Activated CD4-positive, alpha-beta T cell treated with anti-CD3 and anti-CD28 coated beads, Interleukin-2, amount 10 ng/mL, durations not matched to agents 24 days and 14 days (primary cell): Measurements from ENCODE around the gene FNDC4. TPM values are rescaled to one million over a fixed set of nuclear protein-coding genes. Genes with fewer than 3 reads are reported as not detected.
"Not testable (repeated sequence)": the region's sequence is repeated elsewhere in the genome, so short reads cannot be mapped to it uniquely, and the experiment has no call there.

Experiments
- DNase-seq: peaks from one replicate; pipeline ENCODE4 v3.0.0; 2022
- H3K27ac Mint-ChIP-seq: one replicate; pipeline ENCODE4 v1.8.0; 2022; ENCODE audit warnings: mild to moderate bottlenecking, mixed read lengths
- H3K27me3 Mint-ChIP-seq: one replicate; pipeline ENCODE4 v1.8.0; 2022; ENCODE audit warnings: mixed read lengths
- H3K36me3 Mint-ChIP-seq: one replicate; pipeline ENCODE4 v1.8.0; 2022; ENCODE audit warnings: low read depth, mild to moderate bottlenecking, mixed read lengths
- H3K4me1 Mint-ChIP-seq: one replicate; pipeline ENCODE4 v1.8.0; 2021; ENCODE audit warnings: mixed read lengths
- H3K4me3 Mint-ChIP-seq: one replicate; pipeline ENCODE4 v1.8.0; 2022; ENCODE audit warnings: mild to moderate bottlenecking, moderate library complexity, mixed read lengths
- H3K9me3 Mint-ChIP-seq: one replicate; pipeline ENCODE4 v1.8.0; 2021; ENCODE audit warnings: mixed read lengths
- intact Hi-C: fragments of 100-400 bp; cut with micrococcal nuclease; formaldehyde crosslinking; loops from one replicate; pipeline ENCODE4 v1.15.1; 2023
- total RNA-seq: library from RNA; stranded (reverse); gene quantifications from 2 replicates; pipeline ENCODE4 v1.2.3, GENCODE V29; 2022

FNDC4 gene, protein sequence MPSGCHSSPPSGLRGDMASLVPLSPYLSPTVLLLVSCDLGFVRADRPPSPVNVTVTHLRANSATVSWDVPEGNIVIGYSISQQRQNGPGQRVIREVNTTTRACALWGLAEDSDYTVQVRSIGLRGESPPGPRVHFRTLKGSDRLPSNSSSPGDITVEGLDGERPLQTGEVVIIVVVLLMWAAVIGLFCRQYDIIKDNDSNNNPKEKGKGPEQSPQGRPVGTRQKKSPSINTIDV
- not detected in 2 replicates for total RNA-seq

DNA sequence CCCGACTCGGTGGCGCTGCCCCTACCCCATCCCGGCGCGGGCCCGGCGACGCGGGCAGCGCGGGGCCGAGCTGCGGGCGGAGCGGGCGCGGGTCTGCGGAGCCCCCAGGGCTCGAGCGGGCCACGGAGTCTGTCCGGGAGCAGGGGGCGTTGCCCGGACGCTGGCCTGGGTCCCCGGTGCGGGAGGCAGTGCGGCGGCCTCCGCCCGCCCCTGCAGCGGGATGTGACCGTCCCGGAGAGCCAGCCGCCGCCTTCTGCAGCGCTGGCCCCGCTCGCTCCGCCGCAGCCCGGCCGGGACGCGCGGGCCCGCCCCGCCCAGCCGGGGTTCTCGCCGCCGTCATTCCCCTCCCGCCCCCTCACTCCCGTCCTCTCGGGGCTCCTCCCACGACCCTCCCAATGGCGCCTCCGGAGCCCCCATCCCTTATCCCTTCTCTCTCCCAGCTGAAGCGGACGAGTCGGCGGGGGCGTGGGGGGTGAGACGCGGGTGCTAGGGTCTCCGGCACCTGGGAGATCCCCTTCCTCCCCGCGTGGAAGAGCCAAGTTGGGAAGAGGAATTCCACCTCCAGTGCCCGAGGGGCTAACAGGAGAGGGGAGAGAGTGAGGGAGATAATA is at the start of gene FNDC4:
Gene FNDC4, minus strand, starts transcription at position 257 of the 611 bp plus-strand sequence. CDS start 521 bp downstream, outside the sequence.
- H3K9me3 Mint-ChIP-seq, result no peaks in the 10 kb centered on the region
- peak within 1 kb of the TSS; percentile 81 for H3K4me3 Mint-ChIP-seq
- H3K27me3 Mint-ChIP-seq, result peaks cover 56% of the 10 kb centered on the region
- peaks cover 12% of the 10 kb centered on the region for H3K4me1 Mint-ChIP-seq
- no peak within 1 kb of the TSS for H3K27ac Mint-ChIP-seq
- peak; percentile 79 for DNase-seq
- intact Hi-C loops, result loop anchor here (10.0 kb wide), 1 partner anchor 170 kb away; the partner anchor contains the start of genes SLC4A1AP and SUPT7L
- H3K36me3 Mint-ChIP-seq, result no peaks in the 10 kb centered on the region

DNA sequence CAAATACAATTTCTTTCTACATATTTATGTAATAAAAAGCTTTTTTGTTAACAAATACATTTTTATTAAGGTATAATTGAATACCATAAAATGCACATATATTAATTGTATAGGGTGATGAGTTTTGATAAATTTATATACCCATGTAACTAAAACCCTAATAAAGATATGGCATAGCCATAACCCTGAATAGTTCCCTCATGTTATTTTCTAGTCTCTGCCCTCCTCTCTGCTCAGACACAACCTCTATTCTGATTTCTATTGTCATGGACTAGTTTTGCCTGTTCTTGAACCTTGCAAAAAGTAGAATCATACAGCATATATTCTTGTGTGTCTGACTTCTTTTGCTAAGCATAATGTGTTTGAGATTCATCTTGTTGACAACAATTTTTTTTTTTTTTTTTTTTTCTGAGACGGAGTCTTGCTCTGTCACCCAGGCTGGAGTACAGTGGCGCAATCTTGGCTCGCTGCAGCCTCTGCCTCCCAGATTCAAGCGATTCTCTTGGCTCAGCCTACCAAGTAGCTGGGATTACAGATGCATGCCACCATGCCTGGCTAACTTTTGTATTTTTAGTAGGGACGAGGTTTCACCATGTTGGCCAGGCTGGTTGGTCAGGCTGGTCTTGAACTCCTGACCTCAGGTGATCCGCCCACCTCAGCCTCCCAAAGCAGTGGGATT is 49.3 kb upstream of the FNDC4 start:
- Mint-ChIP-seq H3K36me3 (no peaks in the 10 kb centered on the region), H3K27me3 (no peaks in the 10 kb centered on the region), H3K4me3 (no peak overlapping the region), H3K9me3 (no peaks in the 10 kb centered on the region), H3K27ac (no peak overlapping the region), H3K4me1 (no peaks in the 10 kb centered on the region)
- no peak for DNase-seq
- intact Hi-C loops, result no loop called here

DNA sequence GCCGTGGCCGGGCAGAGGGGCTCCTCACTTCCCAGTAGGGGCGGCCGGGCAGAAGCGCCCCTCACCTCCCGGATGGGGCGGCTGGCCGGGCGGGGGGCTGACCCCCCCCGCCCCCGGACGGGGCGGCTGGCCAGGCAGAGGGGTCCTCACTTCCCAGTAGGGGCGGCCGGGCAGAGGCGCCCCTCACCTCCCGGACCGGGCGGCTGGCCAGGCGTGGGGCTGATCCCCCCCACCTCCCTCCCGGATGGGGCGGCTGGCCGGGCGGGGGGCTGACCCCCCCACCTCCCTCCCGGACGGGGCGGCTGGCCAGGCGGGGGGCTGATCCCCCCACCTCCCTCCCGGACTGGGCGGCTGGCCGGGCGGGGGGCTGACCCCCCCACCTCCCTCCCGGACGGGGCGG is 44.6 kb upstream of the FNDC4 start:
- H3K9me3 Mint-ChIP-seq, DNase-seq, H3K4me1 Mint-ChIP-seq, H3K27ac Mint-ChIP-seq, H3K36me3 Mint-ChIP-seq, H3K27me3 Mint-ChIP-seq, H3K4me3 Mint-ChIP-seq, intact Hi-C loops: not testable (repeated sequence)

DNA sequence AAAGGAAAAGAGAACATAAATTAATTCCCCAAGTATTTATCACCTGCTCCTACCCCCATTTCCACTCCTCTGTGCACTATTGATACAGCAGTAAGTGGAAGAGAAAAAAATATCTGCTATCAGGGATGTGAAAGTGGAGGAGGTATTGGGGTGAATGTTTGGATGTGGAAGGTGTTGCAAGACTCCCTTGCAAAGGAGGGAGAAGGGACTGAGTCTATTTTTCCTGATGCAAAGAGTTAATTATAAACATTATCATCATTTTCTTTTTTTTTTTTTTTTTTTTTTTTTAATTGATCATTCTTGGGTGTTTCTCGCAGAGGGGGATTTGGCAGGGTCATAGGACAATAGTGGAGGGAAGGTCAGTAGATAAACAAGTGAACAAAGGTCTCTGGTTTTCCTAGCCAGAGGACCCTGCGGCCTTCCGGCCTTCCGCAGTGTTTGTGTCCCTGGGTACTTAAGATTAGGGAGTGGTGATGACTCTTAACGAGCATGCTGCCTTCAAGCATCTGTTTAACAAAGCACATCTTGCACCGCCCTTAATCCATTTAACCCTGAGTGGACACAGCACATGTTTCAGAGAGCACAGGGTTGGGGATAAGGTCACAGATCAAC is 43.9 kb upstream of the FNDC4 start:
- H3K27ac Mint-ChIP-seq, H3K27me3 Mint-ChIP-seq, DNase-seq, H3K4me3 Mint-ChIP-seq, H3K4me1 Mint-ChIP-seq, H3K36me3 Mint-ChIP-seq, intact Hi-C loops, H3K9me3 Mint-ChIP-seq: not testable (repeated sequence)

GRCh38 chr2:27537287-27537686 is 42.3 kb upstream of the FNDC4 start:
- H3K4me3 Mint-ChIP-seq, result no peak overlapping the region
- no peaks in the 10 kb centered on the region for H3K36me3 Mint-ChIP-seq
- no peaks in the 10 kb centered on the region for H3K9me3 Mint-ChIP-seq
- no peak overlapping the region for H3K27ac Mint-ChIP-seq
- peaks cover 7% of the 10 kb centered on the region for H3K27me3 Mint-ChIP-seq
- no peaks in the 10 kb centered on the region for H3K4me1 Mint-ChIP-seq
- intact Hi-C loops, result no loop called here
- no peak for DNase-seq

- Mint-ChIP-seq H3K36me3 (no peaks in the 10 kb centered on the region), H3K27me3 (peaks cover 21% of the 10 kb centered on the region), H3K27ac (no peak overlapping the region), H3K9me3 (no peaks in the 10 kb centered on the region), H3K4me3 (no peak overlapping the region), H3K4me1 (peaks cover 2% of the 10 kb centered on the region)
- intact Hi-C loops, result no loop called here
- no peak for DNase-seq
Measured at GRCh38 chr2:27531983-27532382, 37.0 kb upstream of the FNDC4 start.

DNA sequence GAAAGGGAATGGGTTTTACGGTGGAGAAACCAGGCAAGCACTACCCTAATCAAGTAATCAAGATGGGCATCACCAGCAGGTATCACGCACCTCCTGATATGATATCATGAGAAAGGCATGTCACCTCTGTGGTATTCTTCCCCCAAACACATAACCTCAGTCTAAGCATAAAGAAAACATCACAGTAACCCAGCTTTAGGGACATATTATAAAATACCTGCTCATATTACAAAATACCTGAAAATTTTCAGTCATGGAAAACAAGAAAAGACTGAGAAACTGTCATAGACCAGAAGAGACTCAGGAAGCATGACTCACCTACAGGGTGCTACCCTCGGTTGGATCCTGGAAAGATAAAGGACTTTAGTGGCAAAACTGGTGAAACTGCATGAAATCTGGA is 32.2 kb upstream of the FNDC4 start:
- no peaks in the 10 kb centered on the region for H3K36me3 Mint-ChIP-seq
- no peak overlapping the region for H3K27ac Mint-ChIP-seq
- no peak for DNase-seq
- H3K4me1 Mint-ChIP-seq, result peaks cover 2% of the 10 kb centered on the region
- no peaks in the 10 kb centered on the region for H3K9me3 Mint-ChIP-seq
- no peak overlapping the region for H3K4me3 Mint-ChIP-seq
- intact Hi-C loops, result no loop called here
- H3K27me3 Mint-ChIP-seq, result peaks cover 24% of the 10 kb centered on the region

DNA sequence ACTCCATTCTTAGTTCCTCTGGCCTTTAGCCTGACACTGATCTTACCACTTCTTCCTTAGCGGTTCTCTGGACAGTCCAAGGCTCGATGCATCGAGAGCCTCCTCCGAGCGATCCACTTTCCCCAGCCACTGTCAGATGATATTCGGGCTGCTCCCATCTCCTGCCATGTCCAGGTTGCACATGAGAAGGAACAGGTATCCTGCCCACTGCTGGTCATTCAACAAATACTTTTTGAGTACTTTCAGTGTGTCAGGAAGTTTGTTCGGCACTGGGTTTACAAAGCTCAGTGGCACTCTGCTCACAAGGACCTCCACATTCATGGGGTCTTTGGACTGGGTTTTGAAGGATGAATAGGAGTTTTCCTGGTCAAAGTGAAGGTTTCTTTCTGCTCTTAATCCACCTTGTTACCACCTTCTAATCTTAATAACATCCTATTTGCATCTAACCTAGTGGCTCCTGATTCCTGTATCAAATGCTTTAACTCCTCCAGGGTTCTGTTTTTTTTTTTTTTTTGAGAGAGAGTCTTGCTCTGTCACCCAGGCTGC is 27.5 kb upstream of the FNDC4 start:
- Mint-ChIP-seq H3K4me1 (peaks cover 2% of the 10 kb centered on the region), H3K9me3 (no peaks in the 10 kb centered on the region), H3K4me3 (no peak overlapping the region), H3K27ac (no peak overlapping the region), H3K36me3 (no peaks in the 10 kb centered on the region), H3K27me3 (peaks cover 14% of the 10 kb centered on the region)
- intact Hi-C loops, result no loop called here
- no peak for DNase-seq

DNA sequence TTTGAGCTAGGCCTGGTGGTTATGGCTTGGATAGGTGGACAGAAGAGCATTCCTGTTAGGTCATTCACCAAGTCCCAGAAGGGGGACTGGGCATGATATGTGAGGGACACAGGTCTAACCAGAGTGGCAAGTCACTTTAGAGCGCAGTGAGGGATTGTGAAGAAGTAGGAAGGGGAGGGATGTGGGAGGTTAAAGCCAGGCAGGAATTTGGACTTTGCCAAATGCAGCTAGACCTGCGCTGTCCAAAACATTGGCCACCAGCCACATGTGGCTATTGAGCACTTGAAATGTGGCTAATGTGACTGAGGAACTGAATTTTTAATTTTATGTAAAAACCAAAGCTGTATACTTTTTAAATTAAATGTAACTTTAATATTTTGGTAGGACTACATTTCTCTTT is 25.3 kb upstream of the FNDC4 start:
- H3K36me3 Mint-ChIP-seq, result no peaks in the 10 kb centered on the region
- H3K9me3 Mint-ChIP-seq, result no peaks in the 10 kb centered on the region
- no peak for DNase-seq
- H3K27me3 Mint-ChIP-seq, result peaks cover 6% of the 10 kb centered on the region
- H3K4me3 Mint-ChIP-seq, result no peak overlapping the region
- H3K27ac Mint-ChIP-seq, result no peak overlapping the region
- no peaks in the 10 kb centered on the region for H3K4me1 Mint-ChIP-seq
- intact Hi-C loops, result no loop called here

DNA sequence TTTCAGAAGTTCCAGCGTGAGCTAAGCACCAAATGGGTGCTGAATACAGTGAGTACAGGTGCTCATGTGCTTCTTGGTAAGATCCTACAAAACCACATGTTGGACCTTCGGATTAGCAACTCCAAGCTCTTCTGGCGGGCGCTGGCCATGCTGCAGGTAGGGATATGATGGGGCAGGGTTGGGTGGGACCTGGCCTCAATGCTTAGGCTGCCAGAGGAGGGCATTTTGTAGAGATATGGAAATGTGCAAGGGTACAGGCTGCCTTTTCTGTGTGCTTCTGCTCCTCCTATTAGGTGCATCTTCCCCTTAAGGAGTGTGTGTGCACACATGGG is 23.7 kb upstream of the FNDC4 start:
- Mint-ChIP-seq H3K9me3 (no peaks in the 10 kb centered on the region), H3K4me3 (no peak overlapping the region)

DNA sequence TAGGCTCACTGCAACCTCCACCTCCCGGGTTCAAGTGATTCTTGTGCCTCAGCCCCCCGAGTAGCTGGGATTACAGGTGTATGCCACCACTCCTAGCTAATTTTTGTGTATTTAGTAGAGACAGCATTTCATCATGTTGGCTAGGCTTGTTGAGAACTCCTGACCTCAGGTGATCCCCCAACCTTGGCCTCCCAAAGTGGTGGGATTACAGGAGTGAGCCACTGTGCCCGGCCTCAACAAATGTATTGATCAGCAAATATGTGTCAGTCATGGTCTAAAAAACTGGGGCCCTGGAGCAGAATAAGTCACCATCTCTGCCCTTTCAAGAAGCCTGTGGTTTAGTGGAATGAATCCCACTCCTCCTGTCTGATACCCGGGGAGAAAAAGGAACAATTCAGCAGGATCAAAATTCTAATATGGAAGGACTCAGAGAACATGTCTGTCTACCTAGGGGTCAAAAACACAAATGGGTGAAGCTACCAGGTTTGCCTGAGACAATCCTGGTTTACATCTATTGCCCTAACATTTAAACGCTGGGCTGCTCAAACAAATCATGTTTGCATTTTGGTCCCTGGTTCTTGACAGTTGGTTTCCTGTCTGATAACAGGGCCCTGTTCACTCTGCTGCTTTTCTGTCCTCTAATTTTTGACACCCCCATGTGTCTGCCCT is 23.2 kb upstream of the FNDC4 start:
- Mint-ChIP-seq H3K9me3 (no peaks in the 10 kb centered on the region), H3K36me3 (no peaks in the 10 kb centered on the region), H3K27ac (no peak overlapping the region), H3K4me1 (no peaks in the 10 kb centered on the region), H3K27me3 (peaks cover 5% of the 10 kb centered on the region), H3K4me3 (no peak overlapping the region)
- no peak for DNase-seq
- intact Hi-C loops, result no loop called here

More for the DNA sequence above, 23.7 kb upstream of the FNDC4 start:
- no peaks in the 10 kb centered on the region for H3K36me3 Mint-ChIP-seq
- no peaks in the 10 kb centered on the region for H3K4me1 Mint-ChIP-seq
- H3K27ac Mint-ChIP-seq, result no peak overlapping the region
- peaks cover 5% of the 10 kb centered on the region for H3K27me3 Mint-ChIP-seq
- no peak for DNase-seq
- intact Hi-C loops, result no loop called here

- Mint-ChIP-seq H3K4me1 (no peaks in the 10 kb centered on the region), H3K36me3 (no peaks in the 10 kb centered on the region), H3K27ac (no peak overlapping the region), H3K4me3 (no peak overlapping the region), H3K9me3 (no peaks in the 10 kb centered on the region), H3K27me3 (peaks cover 12% of the 10 kb centered on the region)
- DNase-seq, result no peak
- intact Hi-C loops, result no loop called here
Measured at GRCh38 chr2:27509326-27509725, 14.3 kb upstream of the FNDC4 start.

DNA sequence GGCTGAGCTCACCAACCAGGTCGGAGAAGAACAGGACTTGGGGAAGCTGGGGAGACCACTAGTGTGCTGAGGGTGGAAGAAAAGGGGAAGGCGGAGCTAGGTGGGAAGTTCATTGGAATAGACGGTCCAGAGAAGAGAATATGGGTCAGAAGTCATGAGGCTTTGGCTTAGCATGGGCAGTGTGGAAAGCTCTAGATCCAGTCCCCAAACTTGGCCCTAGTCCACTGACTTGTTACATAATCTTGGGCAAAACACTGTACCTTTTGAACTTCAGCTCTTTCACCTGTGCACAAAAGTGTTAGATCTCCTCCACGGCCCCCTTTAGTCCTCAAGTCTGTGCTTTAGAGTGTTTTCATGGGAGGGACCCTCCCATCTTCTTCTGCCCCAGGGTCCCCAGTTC is 12.3 kb upstream of the FNDC4 start:
- Mint-ChIP-seq H3K4me1 (no peaks in the 10 kb centered on the region), H3K4me3 (no peak overlapping the region), H3K9me3 (no peaks in the 10 kb centered on the region), H3K27ac (no peak overlapping the region), H3K27me3 (peaks cover 11% of the 10 kb centered on the region), H3K36me3 (no peaks in the 10 kb centered on the region)
- intact Hi-C loops, result no loop called here
- DNase-seq, result no peak
